Suprapubic skin (tissue), 4 donors: Measurements from ENCODE around the gene INSIG1. TPM values are rescaled to one million over a fixed set of nuclear protein-coding genes. Genes with fewer than 3 reads are reported as not detected.
A peak's percentile ranks its signal among the peaks of the same experiment; 100 is the strongest.

Experiments
- DNase-seq, 2 donors: peaks; one replicate each; pipeline ENCODE4 v3.0.0-alpha.2; 2019; ENCODE audit warnings: low spot score in 2 of 2
- H3K27ac ChIP-seq: fragments of 200-600 bp; sonication (generic); one replicate; pipeline ENCODE4 v1.5.1; 2019
- H3K27me3 ChIP-seq: fragments of 200-600 bp; sonication (generic); one replicate; pipeline ENCODE4 v1.5.1; 2019
- H3K36me3 ChIP-seq: fragments of 200-600 bp; sonication (generic); one replicate; pipeline ENCODE4 v1.5.1; 2019
- H3K4me1 ChIP-seq: fragments of 200-600 bp; sonication (generic); one replicate; pipeline ENCODE4 v1.5.1; 2019
- H3K4me3 ChIP-seq: fragments of 200-600 bp; sonication (generic); one replicate; pipeline ENCODE4 v1.5.1; 2019; ENCODE audit warnings: mild to moderate bottlenecking
- H3K9me3 ChIP-seq: fragments of 200-600 bp; sonication (generic); one replicate; pipeline ENCODE4 v1.5.1; 2019
- CTCF ChIP-seq, 2 donors: fragments of 200-600 bp in 1 of 2; fragments of 450-650 bp in 1 of 2; sonication (generic) in 1 of 2; IDR thresholded peaks; one replicate each; pipeline ENCODE4 v1.5.1; 2016 to 2019; ENCODE audit warnings: antibody characterized with exemption in 2 of 2, mild to moderate bottlenecking in 1 of 2, moderate library complexity in 1 of 2
- EP300 ChIP-seq: sonication (generic); formaldehyde crosslinking; IDR thresholded peaks from one replicate; pipeline ENCODE4 v1.6.1; 2017; ENCODE audit warnings: antibody characterized with exemption
- POLR2A ChIP-seq, 2 donors: fragments of 450-650 bp; IDR thresholded peaks; one replicate each; pipeline ENCODE4 v1.6.1; 2017; ENCODE audit warnings: antibody characterized with exemption in 2 of 2, mild to moderate bottlenecking in 2 of 2, moderate library complexity in 2 of 2
- POLR2AphosphoS5 ChIP-seq, 3 donors: sonication (generic); formaldehyde crosslinking; IDR thresholded peaks; one replicate each; pipeline ENCODE4 v1.6.1; 2017; ENCODE audit warnings: antibody characterized with exemption in 3 of 3
- WGBS: methylation state at CpG from one replicate; pipeline ENCODE4 v1.1.5; 2018; 5-methylcytosine and 5-hydroxymethylcytosine counted together
- total RNA-seq, 4 donors: library from RNA; depleted of rRNA; stranded (reverse); fragments of >200 nt; gene quantifications; one replicate each; pipeline ENCODE4 v1.1.0, GENCODE V29; 2016

INSIG1 gene
- total RNA-seq, 4 donors from 2014 or later, result 32.0 to 130 (median 95.3) TPM

- Histone ChIP-seq H3K36me3 (no peaks in the 10 kb centered on the region), H3K9me3 (no peaks in the 10 kb centered on the region), H3K4me3 (no peak overlapping the region), H3K27me3 (peaks cover 8% of the 10 kb centered on the region), H3K4me1 (peaks cover 3% of the 10 kb centered on the region), H3K27ac (no peak overlapping the region)
- no peak for DNase-seq
- 22% methylated on average over 2 of the region's 2 CpGs for WGBS
- no peak for TF ChIP-seq CTCF (IDR thresholded peaks at IDR 0.05)
- no peak for TF ChIP-seq POLR2AphosphoS5 (IDR thresholded peaks at IDR 0.05)
- TF ChIP-seq POLR2A (IDR thresholded peaks at IDR 0.05), result no peak
- TF ChIP-seq EP300, result no peak
Measured at GRCh38 chr7:155283565-155284194, 14.0 kb upstream of the INSIG1 start.

GRCh38 chr7:155284496-155285274 lies 13.0 kb upstream of the INSIG1 start:
- no peaks in the 10 kb centered on the region for H3K4me1 ChIP-seq
- TF ChIP-seq EP300, result no peak
- H3K27me3 ChIP-seq, result peaks cover under 1% of the 10 kb centered on the region
- H3K9me3 ChIP-seq, result no peaks in the 10 kb centered on the region
- H3K4me3 ChIP-seq, result no peak overlapping the region
- 91% methylated on average over 10 of the region's 10 CpGs for WGBS
- no peak overlapping the region for H3K27ac ChIP-seq
- H3K36me3 ChIP-seq, result no peaks in the 10 kb centered on the region
- DNase-seq, result peak; percentile 44 to 56

GRCh38 chr7:155285423-155285822 lies 12.3 kb upstream of the INSIG1 start:
- no peak overlapping the region for H3K4me3 ChIP-seq
- DNase-seq, result peak in 1 of 2 donors; percentile 24
- TF ChIP-seq POLR2A (IDR thresholded peaks at IDR 0.05) (no peak), CTCF (IDR thresholded peaks at IDR 0.05) (no peak), EP300 (no peak), POLR2AphosphoS5 (IDR thresholded peaks at IDR 0.05) (no peak)
- H3K9me3 ChIP-seq, result no peaks in the 10 kb centered on the region
- 95% methylated on average over 7 of the region's 7 CpGs for WGBS
- no peak overlapping the region for H3K27ac ChIP-seq
- no peaks in the 10 kb centered on the region for H3K36me3 ChIP-seq
- no peaks in the 10 kb centered on the region for H3K27me3 ChIP-seq
- H3K4me1 ChIP-seq, result no peaks in the 10 kb centered on the region

GRCh38 chr7:155285833-155286232 lies 11.8 kb upstream of the INSIG1 start:
- TF ChIP-seq POLR2A (IDR thresholded peaks at IDR 0.05) (no peak), POLR2AphosphoS5 (IDR thresholded peaks at IDR 0.05) (no peak), EP300 (no peak), CTCF (IDR thresholded peaks at IDR 0.05) (no peak)
- Histone ChIP-seq H3K27me3 (no peaks in the 10 kb centered on the region), H3K4me1 (no peaks in the 10 kb centered on the region), H3K4me3 (no peak overlapping the region), H3K9me3 (no peaks in the 10 kb centered on the region), H3K27ac (no peak overlapping the region), H3K36me3 (no peaks in the 10 kb centered on the region)
- 90% methylated on average over 11 of the region's 11 CpGs for WGBS
- DNase-seq, result peak in 1 of 2 donors; percentile 20

- no peaks in the 10 kb centered on the region for H3K36me3 ChIP-seq
- TF ChIP-seq EP300 (no peak), POLR2AphosphoS5 (IDR thresholded peaks at IDR 0.05) (no peak), POLR2A (IDR thresholded peaks at IDR 0.05) (no peak), CTCF (IDR thresholded peaks at IDR 0.05) (no peak)
- H3K4me1 ChIP-seq, result no peaks in the 10 kb centered on the region
- DNase-seq, result no peak
- no peaks in the 10 kb centered on the region for H3K9me3 ChIP-seq
- WGBS, result 88% methylated on average over 8 of the region's 8 CpGs
- no peak overlapping the region for H3K4me3 ChIP-seq
- no peaks in the 10 kb centered on the region for H3K27me3 ChIP-seq
- H3K27ac ChIP-seq, result no peak overlapping the region
Measured at GRCh38 chr7:155286686-155287085, 11.0 kb upstream of the INSIG1 start.
